Measurements from ENCODE around the gene PPP2R1A. TPM values are rescaled to one million over a fixed set of nuclear protein-coding genes. Genes with fewer than 3 reads are reported as not detected.
"Not testable (repeated sequence)": the region's sequence is repeated elsewhere in the genome, so short reads cannot be mapped to it uniquely, and the experiment has no call there.

The PPP2R1A gene
- total RNA-seq, 2 donors from 2014 or later: 262 to 281 TPM

- intact Hi-C loops (cut with DNase I, micrococcal nuclease): no loop called here
- ATAC-seq: no peak
- no peak for DNase-seq
Observed at GRCh38 chr19:52230685-52231084, 40.8 kb downstream of the PPP2R1A start.

- DNase-seq (no peak), ATAC-seq (peak; percentile 13)
- intact Hi-C loops (cut with DNase I, micrococcal nuclease): no loop called here
Observed at GRCh38 chr19:52231154-52231910, 41.5 kb downstream of the PPP2R1A start.

- intact Hi-C loops (cut with DNase I, micrococcal nuclease): no loop called here
Observed at GRCh38 chr19:52234406-52234805, 44.6 kb downstream of the PPP2R1A start.

GRCh38 chr19:52237197-52237596, 47.3 kb downstream of the PPP2R1A start:
- ATAC-seq: no peak
- intact Hi-C loops (cut with DNase I, micrococcal nuclease): loop anchor here in 1 of 2 donors (2.0 kb wide), 1 partner anchor 98 kb away; the partner anchor contains the start of gene ZNF616
- DNase-seq: no peak

More at GRCh38 chr19:52234406-52234805, 44.6 kb downstream of the PPP2R1A start:
- DNase-seq (no peak), ATAC-seq (no peak)

- peak; percentile 79 for ATAC-seq
- intact Hi-C loops (cut with DNase I, micrococcal nuclease): loop anchor here in 1 of 2 donors (2.0 kb wide), 1 partner anchor 99 kb away; the partner anchor contains the start of gene ZNF616
- peak in 1 of 2 donors; percentile 55 for DNase-seq
Observed at GRCh38 chr19:52237771-52238400, 48.0 kb downstream of the PPP2R1A start.

- ATAC-seq: no peak
- intact Hi-C loops (cut with DNase I, micrococcal nuclease): no loop called here
- DNase-seq: no peak
Observed at GRCh38 chr19:52244021-52244420, 54.2 kb downstream of the PPP2R1A start.

- DNase-seq (peak in 1 of 2 donors; percentile 69), ATAC-seq (peak; percentile 73)
Observed at GRCh38 chr19:52248241-52248640, 58.4 kb downstream of the PPP2R1A start.

GRCh38 chr19:52258426-52258825, 68.6 kb downstream of the PPP2R1A start:
- intact Hi-C loops (cut with DNase I, micrococcal nuclease): no loop called here
- DNase-seq: no peak
- no peak for ATAC-seq

More at GRCh38 chr19:52248241-52248640, 58.4 kb downstream of the PPP2R1A start:
- intact Hi-C loops (cut with DNase I, micrococcal nuclease): no loop called here

- not testable (repeated sequence) for ATAC-seq
Observed at GRCh38 chr19:52265556-52265955, 75.7 kb downstream of the PPP2R1A start.

GRCh38 chr19:52269338-52270261, 79.7 kb downstream of the PPP2R1A start, which contains the start of gene ZNF766:
ZNF766 (plus strand) TSS chr19:52269587; CDS start chr19:52269614, 27 bp downstream.
- DNase-seq: peak; percentile 98 to 99
- intact Hi-C loops (cut with DNase I, micrococcal nuclease): no loop called here
- ATAC-seq: peak; percentile 100

More at GRCh38 chr19:52265556-52265955, 75.7 kb downstream of the PPP2R1A start:
- DNase-seq; intact Hi-C loops (cut with DNase I, micrococcal nuclease): not testable (repeated sequence)

- ATAC-seq (peak; percentile 16), DNase-seq (peak; percentile 16 to 26)
- intact Hi-C loops (cut with DNase I, micrococcal nuclease): no loop called here
Observed at GRCh38 chr19:52270266-52270885, 80.5 kb downstream of the PPP2R1A start.

- intact Hi-C loops (cut with DNase I, micrococcal nuclease): no loop called here
- DNase-seq: no peak
- ATAC-seq: no peak
Observed at GRCh38 chr19:52273301-52273700, 83.4 kb downstream of the PPP2R1A start.

- intact Hi-C loops (cut with DNase I, micrococcal nuclease): no loop called here
- no peak for ATAC-seq
- no peak for DNase-seq
Observed at GRCh38 chr19:52274191-52274590, 84.3 kb downstream of the PPP2R1A start.

GRCh38 chr19:52275988-52276387, 86.1 kb downstream of the PPP2R1A start:
- DNase-seq (no peak), ATAC-seq (no peak)
- intact Hi-C loops (cut with DNase I, micrococcal nuclease): no loop called here

- intact Hi-C loops (cut with DNase I, micrococcal nuclease): no loop called here
- no peak for ATAC-seq
- DNase-seq: no peak
Observed at GRCh38 chr19:52277471-52277870, 87.6 kb downstream of the PPP2R1A start.
